K562 (cell line): ENCODE measurements around the gene AQP9. TPM values are rescaled to one million over a fixed set of nuclear protein-coding genes. Genes with fewer than 3 reads are reported as not detected.

Experiments
- BRD9 ChIP-seq: fragments of 450-650 bp; IDR thresholded peaks from 2 replicates; pipeline ENCODE4 v1.6.1; 2018; ENCODE audit warnings: low read depth; ENCODE audit not compliant: partially characterized antibody
- CCAR2 ChIP-seq: fragments of 200-400 bp; formaldehyde crosslinking; IDR thresholded peaks from 2 replicates; pipeline ENCODE4 v1.6.1; 2017; ENCODE audit warnings: mild to moderate bottlenecking, low read depth, low read length
- FIP1L1 ChIP-seq: fragments of 200-400 bp; formaldehyde crosslinking; IDR thresholded peaks from 2 replicates; pipeline ENCODE4 v1.6.1; 2018; ENCODE audit warnings: mild to moderate bottlenecking, low read depth, low read length; ENCODE audit not compliant: poor library complexity, severe bottlenecking
- FOXJ2 ChIP-seq: fragments of 200-800 bp; sonication (Bioruptor generic); IDR thresholded peaks from 2 replicates; pipeline ENCODE4 v1.6.1; 2016; ENCODE audit warnings: missing genetic modification characterization, missing compliant biosample characterization
- HDAC8 ChIP-seq: fragments of 450-650 bp; IDR thresholded peaks from 2 replicates; pipeline ENCODE4 v1.6.1; 2016; ENCODE audit warnings: mild to moderate bottlenecking, missing genetic modification characterization, moderate library complexity, missing compliant biosample characterization
- HIVEP1 ChIP-seq: fragments of 250-450 bp; sonication (Bioruptor Pico); IDR thresholded peaks from 2 replicates; pipeline ENCODE4 v1.4.0; 2020; ENCODE audit warnings: mild to moderate bottlenecking
- KAT2B ChIP-seq: IDR thresholded peaks from one replicate; pipeline ENCODE4 v1.6.1; 2012; ENCODE audit warnings: low read depth, mild to moderate bottlenecking, control low read depth, inconsistent platforms, low read length, moderate library complexity
- KLF16 ChIP-seq: IDR thresholded peaks from 2 replicates; pipeline ENCODE4 v1.6.1; 2016; ENCODE audit warnings: antibody characterized with exemption
- MECOM ChIP-seq: fragments of 250-450 bp; sonication (Bioruptor Pico); IDR thresholded peaks from 2 replicates; pipeline ENCODE4 v1.8.0; 2022; ENCODE audit warnings: inconsistent platforms
- MEF2D ChIP-seq: conservative IDR thresholded peaks from 2 replicates; pipeline ENCODE4 v1.6.1; 2016; ENCODE audit warnings: low read depth, missing genetic modification characterization, missing compliant biosample characterization
- NR4A1 ChIP-seq, 2 experiments: fragments of 250-450 bp in 1 of 2; fragments of 450-650 bp in 1 of 2; sonication (Bioruptor Pico) in 1 of 2; IDR thresholded peaks; 2 replicates each; pipeline versions ENCODE4 v1.4.0 to v1.6.1; 2016 to 2020; ENCODE audit warnings: mild to moderate bottlenecking in 2 of 2, missing compliant biosample characterization in 1 of 2, missing genetic modification characterization in 1 of 2, moderate library complexity in 1 of 2
- PHF21A ChIP-seq: fragments of 450-650 bp; IDR thresholded peaks from 2 replicates; pipeline ENCODE4 v1.6.1; 2017; ENCODE audit warnings: low read depth, borderline replicate concordance
- RAD51 ChIP-seq: fragments of 450-650 bp; IDR thresholded peaks from 2 replicates; pipeline ENCODE4 v1.7.1; 2016; ENCODE audit warnings: low read depth, mild to moderate bottlenecking, borderline replicate concordance
- SRSF9 ChIP-seq: fragments of 200-400 bp; formaldehyde crosslinking; IDR thresholded peaks from 2 replicates; pipeline ENCODE4 v1.6.1; 2017; ENCODE audit warnings: low read depth, low read length, borderline replicate concordance
- SUPT5H ChIP-seq: fragments of 450-650 bp; IDR thresholded peaks from 2 replicates; pipeline ENCODE4 v1.6.1; 2016
- TARDBP ChIP-seq: fragments of 450-650 bp; IDR thresholded peaks from 2 replicates; pipeline ENCODE4 v1.6.1; 2016
- XRCC5 ChIP-seq: fragments of 200-400 bp; formaldehyde crosslinking; IDR thresholded peaks from 2 replicates; pipeline ENCODE4 v1.6.1; 2017; ENCODE audit warnings: low read depth, mild to moderate bottlenecking, low read length
- YBX1 ChIP-seq: fragments of 450-650 bp; IDR thresholded peaks from 2 replicates; pipeline ENCODE4 v1.7.1; 2016; ENCODE audit warnings: mild to moderate bottlenecking
- ZNF212 ChIP-seq: fragments of 450-650 bp; formaldehyde crosslinking; IDR thresholded peaks from 2 replicates; pipeline ENCODE4 v1.4.0; 2020; ENCODE audit warnings: mild to moderate bottlenecking
- polyA plus RNA-seq, 8 experiments: library from polyadenylated mRNA; depleted of rRNA in 4 of 8; stranded (reverse) in 5 of 8; unstranded in 3 of 8; fragments of >200 nt; fragmentation: Nextera tagmentation in 2 of 8; fragmentation: Illumina TruSeq in 1 of 8; extraction: Ambion mirVana in 2 of 8; extraction: Trizol in 1 of 8; gene quantifications; 2 replicates each; pipeline versions ENCODE4 v1.2.1 to v1.2.3, GENCODE V29; 2011 to 2014; ENCODE audit warnings: inconsistent platforms in 1 of 8, missing spikeins in 1 of 8
- total RNA-seq, 7 experiments: library from RNA; depleted of rRNA in 6 of 7; stranded (reverse); fragments of >200 nt in 6 of 7; fragmentation: Illumina TruSeq in 2 of 7; extraction: Trizol in 2 of 7; gene quantifications; 2 replicates each; pipeline versions ENCODE4 v1.2.1 to v1.2.3, GENCODE V29; 2011 to 2021; ENCODE audit warnings: low replicate concordance in 1 of 7
- TF ChIP-seq, protein P1 (sequence below): sonication (generic); formaldehyde crosslinking; IDR thresholded peaks from 2 replicates; pipeline ENCODE4 v1.8.0; 2022; ENCODE audit warnings: mild to moderate bottlenecking, missing genetic modification reagents
- TF ChIP-seq, protein P2 (sequence below): sonication (generic); formaldehyde crosslinking; IDR thresholded peaks from 2 replicates; pipeline ENCODE4 v1.9.0; 2022; ENCODE audit warnings: mild to moderate bottlenecking, missing genetic modification reagents
- TF ChIP-seq, protein P3 (sequence below): fragments of 450-650 bp; IDR thresholded peaks from 2 replicates; pipeline ENCODE4 v1.6.1; 2017; ENCODE audit warnings: antibody characterized with exemption, mild to moderate bottlenecking
- TF ChIP-seq, protein P4 (sequence below): fragments of 250-450 bp; sonication (Bioruptor Pico); IDR thresholded peaks from 2 replicates; pipeline ENCODE4 v1.8.0; 2022; ENCODE audit warnings: inconsistent platforms

Gene AQP9
- total and polyA plus RNA-seq, 9 of the 15 experiments (the other 6 are each of a cell fraction or from before 2014, with no cell fraction given) = 0.04 to 0.33 (median 0.07) TPM; not detected in 4

DNA sequence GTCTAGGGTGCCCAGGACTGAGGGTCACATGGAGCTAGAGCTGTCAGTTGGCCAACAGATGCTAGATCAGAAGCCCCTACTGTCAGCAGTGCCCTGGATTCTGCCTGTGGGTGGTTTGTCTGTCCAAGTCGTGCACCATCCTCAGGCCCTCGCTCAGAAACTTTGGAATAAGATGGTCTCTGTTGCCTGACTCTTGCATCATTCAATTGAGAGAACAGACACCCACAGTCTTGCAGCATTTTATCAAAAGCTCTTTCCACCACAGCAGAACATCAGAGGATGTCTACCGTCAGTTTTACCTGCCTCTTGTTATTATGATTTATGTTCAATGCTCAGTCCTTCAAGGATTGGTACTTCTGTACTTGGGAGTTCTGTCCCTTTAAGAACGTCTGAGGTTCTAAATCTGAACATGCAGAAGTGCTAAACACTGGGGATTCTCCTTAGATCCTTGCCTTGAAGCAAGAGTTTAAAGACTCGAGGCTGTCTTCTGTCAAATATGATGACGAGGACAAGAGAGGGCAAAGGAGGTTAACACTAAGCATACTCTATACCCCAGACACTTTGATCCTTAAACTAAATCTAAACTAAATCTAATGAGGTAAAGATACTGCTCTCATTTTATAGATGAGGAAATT lies 4.8 kb downstream of the AQP9 start (continued):
- TF ChIP-seq, protein P1, sequence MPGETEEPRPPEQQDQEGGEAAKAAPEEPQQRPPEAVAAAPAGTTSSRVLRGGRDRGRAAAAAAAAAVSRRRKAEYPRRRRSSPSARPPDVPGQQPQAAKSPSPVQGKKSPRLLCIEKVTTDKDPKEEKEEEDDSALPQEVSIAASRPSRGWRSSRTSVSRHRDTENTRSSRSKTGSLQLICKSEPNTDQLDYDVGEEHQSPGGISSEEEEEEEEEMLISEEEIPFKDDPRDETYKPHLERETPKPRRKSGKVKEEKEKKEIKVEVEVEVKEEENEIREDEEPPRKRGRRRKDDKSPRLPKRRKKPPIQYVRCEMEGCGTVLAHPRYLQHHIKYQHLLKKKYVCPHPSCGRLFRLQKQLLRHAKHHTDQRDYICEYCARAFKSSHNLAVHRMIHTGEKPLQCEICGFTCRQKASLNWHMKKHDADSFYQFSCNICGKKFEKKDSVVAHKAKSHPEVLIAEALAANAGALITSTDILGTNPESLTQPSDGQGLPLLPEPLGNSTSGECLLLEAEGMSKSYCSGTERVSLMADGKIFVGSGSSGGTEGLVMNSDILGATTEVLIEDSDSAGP (CRISPR knock-in tag) = peak; percentile 87
- TF ChIP-seq, protein P2, sequence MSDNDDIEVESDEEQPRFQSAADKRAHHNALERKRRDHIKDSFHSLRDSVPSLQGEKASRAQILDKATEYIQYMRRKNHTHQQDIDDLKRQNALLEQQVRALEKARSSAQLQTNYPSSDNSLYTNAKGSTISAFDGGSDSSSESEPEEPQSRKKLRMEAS (CRISPR knock-in tag) = no peak
- TF ChIP-seq NR4A1 (CRISPR knock-in tag; IDR thresholded peaks at IDR 0.05) (no peak), NR4A1 (tag; IDR thresholded peaks at IDR 0.05) (no peak), SRSF9 (no peak), HDAC8 (tag) (peak; percentile 60; the same call in 1 of the 2 replicates), YBX1 (no peak), MECOM (CRISPR knock-in tag) (peak; percentile 82), HIVEP1 (CRISPR knock-in tag) (no peak), SUPT5H (no peak), TARDBP (no peak), PHF21A (no peak), KLF16 (no peak), MEF2D (tag) (no peak), FIP1L1 (no peak), ZNF212 (no peak), CCAR2 (no peak), FOXJ2 (peak; percentile 77), KAT2B (no peak), XRCC5 (no peak), RAD51 (no peak), BRD9 (peak; percentile 55)
- TF ChIP-seq, protein P3, sequence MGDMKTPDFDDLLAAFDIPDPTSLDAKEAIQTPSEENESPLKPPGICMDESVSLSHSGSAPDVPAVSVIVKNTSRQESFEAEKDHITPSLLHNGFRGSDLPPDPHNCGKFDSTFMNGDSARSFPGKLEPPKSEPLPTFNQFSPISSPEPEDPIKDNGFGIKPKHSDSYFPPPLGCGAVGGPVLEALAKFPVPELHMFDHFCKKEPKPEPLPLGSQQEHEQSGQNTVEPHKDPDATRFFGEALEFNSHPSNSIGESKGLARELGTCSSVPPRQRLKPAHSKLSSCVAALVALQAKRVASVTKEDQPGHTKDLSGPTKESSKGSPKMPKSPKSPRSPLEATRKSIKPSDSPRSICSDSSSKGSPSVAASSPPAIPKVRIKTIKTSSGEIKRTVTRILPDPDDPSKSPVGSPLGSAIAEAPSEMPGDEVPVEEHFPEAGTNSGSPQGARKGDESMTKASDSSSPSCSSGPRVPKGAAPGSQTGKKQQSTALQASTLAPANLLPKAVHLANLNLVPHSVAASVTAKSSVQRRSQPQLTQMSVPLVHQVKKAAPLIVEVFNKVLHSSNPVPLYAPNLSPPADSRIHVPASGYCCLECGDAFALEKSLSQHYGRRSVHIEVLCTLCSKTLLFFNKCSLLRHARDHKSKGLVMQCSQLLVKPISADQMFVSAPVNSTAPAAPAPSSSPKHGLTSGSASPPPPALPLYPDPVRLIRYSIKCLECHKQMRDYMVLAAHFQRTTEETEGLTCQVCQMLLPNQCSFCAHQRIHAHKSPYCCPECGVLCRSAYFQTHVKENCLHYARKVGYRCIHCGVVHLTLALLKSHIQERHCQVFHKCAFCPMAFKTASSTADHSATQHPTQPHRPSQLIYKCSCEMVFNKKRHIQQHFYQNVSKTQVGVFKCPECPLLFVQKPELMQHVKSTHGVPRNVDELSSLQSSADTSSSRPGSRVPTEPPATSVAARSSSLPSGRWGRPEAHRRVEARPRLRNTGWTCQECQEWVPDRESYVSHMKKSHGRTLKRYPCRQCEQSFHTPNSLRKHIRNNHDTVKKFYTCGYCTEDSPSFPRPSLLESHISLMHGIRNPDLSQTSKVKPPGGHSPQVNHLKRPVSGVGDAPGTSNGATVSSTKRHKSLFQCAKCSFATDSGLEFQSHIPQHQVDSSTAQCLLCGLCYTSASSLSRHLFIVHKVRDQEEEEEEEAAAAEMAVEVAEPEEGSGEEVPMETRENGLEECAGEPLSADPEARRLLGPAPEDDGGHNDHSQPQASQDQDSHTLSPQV = 0 out of 2 replicates have a peak, but pooled peaks have one; percentile 58
- TF ChIP-seq, protein P4, sequence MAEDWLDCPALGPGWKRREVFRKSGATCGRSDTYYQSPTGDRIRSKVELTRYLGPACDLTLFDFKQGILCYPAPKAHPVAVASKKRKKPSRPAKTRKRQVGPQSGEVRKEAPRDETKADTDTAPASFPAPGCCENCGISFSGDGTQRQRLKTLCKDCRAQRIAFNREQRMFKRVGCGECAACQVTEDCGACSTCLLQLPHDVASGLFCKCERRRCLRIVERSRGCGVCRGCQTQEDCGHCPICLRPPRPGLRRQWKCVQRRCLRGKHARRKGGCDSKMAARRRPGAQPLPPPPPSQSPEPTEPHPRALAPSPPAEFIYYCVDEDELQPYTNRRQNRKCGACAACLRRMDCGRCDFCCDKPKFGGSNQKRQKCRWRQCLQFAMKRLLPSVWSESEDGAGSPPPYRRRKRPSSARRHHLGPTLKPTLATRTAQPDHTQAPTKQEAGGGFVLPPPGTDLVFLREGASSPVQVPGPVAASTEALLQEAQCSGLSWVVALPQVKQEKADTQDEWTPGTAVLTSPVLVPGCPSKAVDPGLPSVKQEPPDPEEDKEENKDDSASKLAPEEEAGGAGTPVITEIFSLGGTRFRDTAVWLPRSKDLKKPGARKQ (CRISPR knock-in tag) = no peak
